ENCODE results near the gene TNS3.

DNA sequence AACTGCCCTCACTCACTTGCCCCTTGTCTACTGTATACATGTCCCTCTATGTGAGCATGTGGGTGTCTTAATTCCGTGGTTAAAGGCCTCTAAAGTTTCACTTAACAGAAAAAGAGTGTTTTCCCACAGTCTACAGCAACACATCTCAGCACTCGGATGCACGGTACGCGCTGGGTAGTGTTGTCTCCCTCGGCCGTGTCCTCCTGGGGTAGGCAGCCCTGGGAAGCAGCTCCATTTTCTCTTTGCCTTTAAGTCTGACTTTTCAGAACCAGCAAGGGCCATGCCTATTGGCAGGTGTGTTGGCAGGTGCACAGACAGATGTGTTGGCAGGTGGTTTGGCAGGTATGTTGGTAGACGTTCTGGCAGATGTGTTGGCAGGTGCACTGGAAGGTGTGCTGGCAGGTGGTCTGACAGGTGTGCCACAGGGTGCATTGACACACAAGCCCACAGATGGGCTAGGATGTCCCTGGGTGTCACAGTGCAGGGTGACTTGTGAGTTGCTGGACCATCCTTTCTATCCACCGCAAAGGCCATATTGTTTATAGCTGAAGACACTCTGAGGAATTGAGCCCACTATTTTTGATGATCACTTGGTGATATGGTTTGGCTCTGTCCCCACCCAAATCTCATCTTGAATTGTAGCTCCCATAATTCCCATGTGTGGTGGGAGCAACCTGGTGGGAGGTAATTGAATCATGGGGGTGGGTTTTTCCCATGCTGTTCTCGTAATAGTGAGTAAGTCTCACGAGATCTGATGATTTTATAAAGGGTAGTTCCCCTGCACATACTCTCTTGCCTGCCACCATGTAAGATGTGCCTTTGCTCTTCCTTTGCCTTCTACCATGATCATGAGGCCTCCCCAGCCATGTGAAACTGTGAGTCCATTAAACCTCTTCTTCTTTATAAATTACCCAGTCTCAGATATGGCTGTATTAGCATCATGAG is 296.9 kb downstream of the TNS3 start:
- TF ChIP-seq CTCF (IDR thresholded peaks at IDR 0.05 in 8 of 11, conservative IDR thresholded peaks at IDR 0.05 in 3 of 11) (no peak), POLR2A (IDR thresholded peaks at IDR 0.05) (no peak)

Data from spleen (tissue), 7 donors.